HUES48 (cell line): ENCODE results near the gene ADAMTS2.

ENCODE experiments used
- H3K27ac ChIP-seq: one replicate; pipeline ENCODE4 v1.7.0; 2013; ENCODE audit warnings: low read depth, low read length, inconsistent platforms
- H3K27me3 ChIP-seq: 2 replicates; pipeline ENCODE4 v1.6.1; 2013; ENCODE audit warnings: mild to moderate bottlenecking, low read length; ENCODE audit not compliant: control insufficient read depth, insufficient read depth
- H3K36me3 ChIP-seq: 2 replicates; pipeline ENCODE4 v1.6.1; 2013; ENCODE audit warnings: low read length; ENCODE audit not compliant: control insufficient read depth, insufficient read depth
- H3K4me1 ChIP-seq: 2 replicates; pipeline ENCODE4 v1.6.1; 2013; ENCODE audit warnings: mild to moderate bottlenecking, low read length; ENCODE audit not compliant: control insufficient read depth, insufficient read depth
- H3K4me3 ChIP-seq: 2 replicates; pipeline ENCODE4 v1.5.1; 2013; ENCODE audit warnings: mild to moderate bottlenecking, low read depth, low read length
- H3K9ac ChIP-seq: 2 replicates; pipeline ENCODE4 v1.6.1; 2013; ENCODE audit warnings: mild to moderate bottlenecking, low read depth, low read length, moderate library complexity
- H3K9me3 ChIP-seq: 2 replicates; pipeline ENCODE4 v1.6.1; 2013; ENCODE audit warnings: low read length; ENCODE audit not compliant: control insufficient read depth, insufficient read depth

Gene ADAMTS2

DNA sequence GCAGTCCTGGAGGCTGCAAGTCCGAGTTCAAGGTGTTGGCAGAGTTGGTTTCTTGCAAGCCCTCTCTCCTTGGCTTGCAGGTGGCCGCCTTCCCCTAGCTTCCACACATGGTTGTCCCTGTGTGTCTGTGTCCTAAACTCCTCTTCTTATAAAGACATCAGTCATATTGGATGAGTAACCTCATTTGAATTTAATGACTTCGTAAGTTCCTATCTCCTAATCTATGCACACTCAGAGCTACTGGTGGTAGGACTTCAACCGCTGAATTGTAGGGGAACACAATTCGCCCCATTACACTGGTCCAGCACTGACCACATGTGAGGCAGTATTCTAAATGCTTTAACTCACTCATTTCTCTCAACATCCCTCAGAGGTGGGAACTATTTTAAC, 25.9 kb upstream of the ADAMTS2 start:
- H3K27ac ChIP-seq = no peak overlapping the region

DNA sequence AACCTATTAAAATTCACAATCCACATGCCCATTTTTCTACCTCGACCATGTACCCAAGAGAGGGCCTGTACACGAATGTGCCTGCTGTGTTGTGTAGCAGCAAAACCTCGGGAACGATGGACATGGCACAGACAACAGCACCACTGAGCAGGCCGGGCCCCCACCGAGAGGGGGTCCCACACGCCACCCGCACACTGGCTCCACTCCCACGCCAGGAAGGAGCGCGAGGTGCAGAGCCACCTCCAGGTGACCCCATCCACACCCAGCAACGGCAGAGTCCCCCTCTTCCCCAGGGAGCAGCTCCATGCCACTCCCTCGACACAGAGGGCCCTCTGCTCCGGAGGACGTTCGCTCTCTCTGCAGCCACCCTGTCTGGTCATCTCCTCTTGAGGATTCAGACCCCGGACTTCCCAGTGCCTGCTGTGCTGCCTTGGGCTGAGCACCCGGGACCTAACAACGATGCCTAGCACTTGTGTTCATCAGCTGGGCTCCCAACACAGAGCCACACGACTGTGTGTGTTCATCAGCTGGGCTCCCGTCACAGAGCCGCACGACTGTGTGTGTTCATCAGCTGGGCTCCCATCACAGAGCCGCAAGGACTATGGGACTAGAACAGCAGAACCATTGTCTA, 25.3 kb upstream of the ADAMTS2 start:
- Histone ChIP-seq H3K4me1 (no peaks in the 10 kb centered on the region), H3K9me3 (no peaks in the 10 kb centered on the region; the same call in 1 of the 2 replicates), H3K4me3 (no peak overlapping the region), H3K27ac (no peak overlapping the region), H3K36me3 (no peaks in the 10 kb centered on the region), H3K9ac (no peak overlapping the region), H3K27me3 (no peaks in the 10 kb centered on the region)

More for the DNA sequence above, 25.9 kb upstream of the ADAMTS2 start:
- H3K9ac ChIP-seq = no peak overlapping the region
- no peak overlapping the region for H3K4me3 ChIP-seq
- H3K27me3 ChIP-seq = no peaks in the 10 kb centered on the region
- no peaks in the 10 kb centered on the region for H3K36me3 ChIP-seq
- no peaks in the 10 kb centered on the region for H3K4me1 ChIP-seq
- H3K9me3 ChIP-seq = no peaks in the 10 kb centered on the region; the same call in 1 of the 2 replicates

DNA sequence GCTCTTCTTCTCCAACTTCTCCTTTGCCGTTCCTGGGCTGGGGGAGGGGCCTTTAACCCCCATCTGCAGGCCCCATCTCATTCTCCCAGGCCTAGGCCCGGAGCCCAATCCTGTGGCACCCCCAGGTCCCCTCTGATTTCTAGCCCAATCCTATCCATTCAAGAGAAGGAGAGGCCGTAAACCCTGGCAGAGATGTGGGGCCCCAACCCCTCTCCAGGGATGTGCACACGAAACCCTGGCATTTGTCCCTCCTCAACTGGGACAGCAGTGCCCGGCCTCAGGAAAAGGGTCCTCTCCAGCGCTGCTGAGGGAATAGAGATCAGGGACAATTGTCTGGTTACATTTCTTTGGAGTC, 24.2 kb upstream of the ADAMTS2 start:
- Histone ChIP-seq H3K4me1 (no peaks in the 10 kb centered on the region), H3K9ac (no peak overlapping the region), H3K4me3 (no peak overlapping the region), H3K36me3 (no peaks in the 10 kb centered on the region), H3K27ac (no peak overlapping the region), H3K9me3 (no peaks in the 10 kb centered on the region), H3K27me3 (no peaks in the 10 kb centered on the region)

DNA sequence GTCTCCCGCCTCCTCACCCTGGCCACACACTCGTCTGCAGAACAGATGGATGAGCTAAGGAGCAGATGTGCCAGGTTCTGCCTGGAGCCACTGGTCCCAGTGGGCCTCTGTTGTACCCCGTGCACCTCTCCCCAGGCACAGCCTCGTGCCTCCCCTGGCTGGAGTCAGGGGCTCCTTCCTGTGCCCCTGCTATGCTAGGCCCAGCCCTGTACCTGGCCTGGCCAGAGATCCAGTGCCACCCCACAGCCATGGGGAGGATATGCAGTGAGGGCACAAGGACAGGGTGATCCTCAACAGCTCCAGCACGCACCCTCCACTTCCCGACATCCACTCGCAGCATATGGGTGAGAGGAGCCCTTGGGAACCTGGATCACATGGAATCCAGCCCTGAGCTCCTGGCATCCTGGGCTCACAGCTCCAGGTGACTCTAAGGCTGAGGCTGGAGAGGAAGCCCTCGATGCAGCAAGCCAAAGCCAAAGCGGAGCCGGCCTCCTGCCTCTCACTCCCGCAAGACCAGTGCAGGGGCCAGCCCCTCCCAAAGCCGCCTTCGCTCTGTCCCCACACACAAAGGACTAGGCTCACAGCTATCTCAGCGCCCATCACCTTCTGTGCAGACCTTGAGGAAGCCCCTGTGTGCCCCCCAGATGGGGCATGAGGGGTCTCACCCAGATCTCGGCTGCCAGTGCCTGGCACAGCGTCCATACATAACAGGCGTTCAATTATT, 23.7 kb upstream of the ADAMTS2 start:
- Histone ChIP-seq H3K27ac (no peak overlapping the region), H3K36me3 (no peaks in the 10 kb centered on the region), H3K9ac (no peak overlapping the region), H3K9me3 (no peaks in the 10 kb centered on the region), H3K4me1 (no peaks in the 10 kb centered on the region), H3K4me3 (no peak overlapping the region), H3K27me3 (no peaks in the 10 kb centered on the region)

DNA sequence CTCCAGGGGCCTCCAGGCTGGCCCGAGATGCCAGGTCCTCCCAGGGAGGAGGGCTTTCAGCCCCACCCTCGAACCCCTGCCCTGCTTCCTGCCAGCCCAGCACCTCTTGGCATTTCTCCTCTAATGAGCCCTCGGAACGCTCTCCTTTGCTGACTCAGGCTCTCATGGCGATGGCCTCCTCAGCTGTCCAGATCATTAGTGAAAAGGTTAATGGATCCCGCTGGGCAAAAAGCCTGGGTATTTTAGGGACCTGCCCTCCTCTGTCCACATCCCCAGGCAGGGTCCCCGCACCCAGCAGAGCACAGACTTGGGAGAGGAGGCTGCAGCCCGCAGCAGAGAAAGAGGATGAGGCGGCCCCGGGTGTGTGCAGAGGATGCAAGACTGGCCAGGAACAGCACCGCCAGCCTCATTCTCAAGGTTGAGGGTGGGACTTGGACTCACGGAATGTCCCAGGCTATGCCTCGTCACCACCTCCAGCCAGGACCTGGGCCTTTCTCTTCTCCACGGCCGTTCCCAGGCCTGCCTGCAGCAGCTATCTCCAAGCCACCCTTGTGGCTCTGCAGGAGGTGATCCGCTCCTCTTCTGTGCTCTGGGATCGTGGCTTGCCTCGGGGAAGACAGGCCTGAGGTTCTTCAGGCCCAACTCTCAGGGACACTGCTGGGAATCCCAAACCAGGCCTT, 23.0 kb upstream of the ADAMTS2 start:
- Histone ChIP-seq H3K9me3 (no peaks in the 10 kb centered on the region), H3K9ac (no peak overlapping the region), H3K4me3 (no peak overlapping the region), H3K36me3 (no peaks in the 10 kb centered on the region), H3K27me3 (no peaks in the 10 kb centered on the region), H3K4me1 (no peaks in the 10 kb centered on the region), H3K27ac (no peak overlapping the region)

DNA sequence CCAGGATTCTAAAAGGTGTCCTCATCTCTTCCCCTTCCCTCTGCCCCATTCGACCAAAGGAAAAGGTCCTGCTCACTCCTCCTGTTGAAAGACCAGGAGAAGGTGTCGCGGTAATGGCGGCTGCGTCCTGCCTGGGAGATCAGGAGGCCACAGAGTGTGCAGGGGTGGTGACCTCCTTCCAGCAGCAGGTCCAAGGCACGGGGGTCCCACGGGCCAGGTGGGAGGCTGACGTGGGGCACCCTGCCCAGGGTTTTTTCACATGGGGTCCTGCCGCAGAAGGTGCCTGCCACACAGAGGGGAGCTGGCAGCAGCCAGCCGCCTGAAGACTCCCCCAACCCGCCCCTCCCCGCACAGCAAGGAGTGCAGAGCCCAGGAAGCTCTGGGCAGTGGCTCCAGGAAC, 22.2 kb upstream of the ADAMTS2 start:
- H3K4me1 ChIP-seq = no peaks in the 10 kb centered on the region
- no peak overlapping the region for H3K9ac ChIP-seq
- H3K9me3 ChIP-seq = no peaks in the 10 kb centered on the region
- H3K4me3 ChIP-seq = no peak overlapping the region
- H3K36me3 ChIP-seq = no peaks in the 10 kb centered on the region
- H3K27me3 ChIP-seq = no peaks in the 10 kb centered on the region
- H3K27ac ChIP-seq = no peak overlapping the region

DNA sequence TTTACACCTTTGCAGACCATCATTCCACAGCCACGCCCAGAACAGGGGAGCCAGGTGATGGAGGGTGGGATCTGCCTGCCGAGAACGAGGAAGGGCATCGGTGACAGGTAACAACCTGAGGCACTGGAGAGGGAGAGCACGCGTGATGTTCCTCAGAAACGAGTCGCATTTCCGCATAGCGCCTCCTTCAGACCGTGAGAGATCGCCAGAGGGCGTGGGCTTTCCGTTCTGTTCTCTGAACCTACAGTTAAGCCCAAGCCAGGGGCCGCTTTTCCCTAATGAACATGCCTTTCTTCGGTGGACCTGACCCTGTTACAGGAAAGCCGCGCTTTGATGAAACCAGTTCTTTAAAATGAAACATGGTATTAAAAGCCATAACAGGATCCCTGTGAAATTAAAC, 17.1 kb upstream of the ADAMTS2 start:
- no peak overlapping the region for H3K4me3 ChIP-seq
- no peak overlapping the region for H3K9ac ChIP-seq
- H3K9me3 ChIP-seq = no peaks in the 10 kb centered on the region
- H3K27ac ChIP-seq = no peak overlapping the region
- no peaks in the 10 kb centered on the region for H3K4me1 ChIP-seq
- H3K27me3 ChIP-seq = no peaks in the 10 kb centered on the region
- no peaks in the 10 kb centered on the region for H3K36me3 ChIP-seq

DNA sequence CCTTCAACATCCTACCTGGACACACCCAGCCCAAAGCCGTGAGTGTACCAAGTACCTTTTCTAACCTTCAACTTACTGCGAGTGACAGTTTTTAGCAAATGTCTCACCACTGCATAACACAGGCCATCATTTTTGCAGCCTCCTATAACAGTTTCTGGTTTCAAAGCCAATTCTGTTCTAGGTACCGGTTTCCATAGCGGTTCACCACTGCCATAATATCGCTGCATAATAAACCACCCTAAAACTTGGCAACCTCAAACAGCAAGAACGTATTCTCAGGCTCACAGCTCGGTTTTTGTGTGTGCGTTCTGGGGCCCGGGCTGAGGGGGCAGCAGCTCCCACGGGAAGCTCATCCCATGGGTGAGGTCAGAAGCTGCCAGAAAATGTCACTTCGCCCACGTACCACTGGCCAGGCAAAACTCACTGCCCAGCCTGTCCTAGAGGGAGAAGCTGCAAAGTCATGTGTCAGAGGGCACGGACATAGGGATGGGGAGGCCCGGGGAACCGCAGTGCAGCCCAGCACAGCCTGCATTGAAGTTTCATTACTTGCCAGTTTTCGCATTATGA, 15.9 kb upstream of the ADAMTS2 start:
- Histone ChIP-seq H3K36me3 (no peaks in the 10 kb centered on the region), H3K4me3 (no peak overlapping the region), H3K9me3 (no peaks in the 10 kb centered on the region), H3K9ac (no peak overlapping the region), H3K27me3 (no peaks in the 10 kb centered on the region), H3K4me1 (no peaks in the 10 kb centered on the region), H3K27ac (no peak overlapping the region)

DNA sequence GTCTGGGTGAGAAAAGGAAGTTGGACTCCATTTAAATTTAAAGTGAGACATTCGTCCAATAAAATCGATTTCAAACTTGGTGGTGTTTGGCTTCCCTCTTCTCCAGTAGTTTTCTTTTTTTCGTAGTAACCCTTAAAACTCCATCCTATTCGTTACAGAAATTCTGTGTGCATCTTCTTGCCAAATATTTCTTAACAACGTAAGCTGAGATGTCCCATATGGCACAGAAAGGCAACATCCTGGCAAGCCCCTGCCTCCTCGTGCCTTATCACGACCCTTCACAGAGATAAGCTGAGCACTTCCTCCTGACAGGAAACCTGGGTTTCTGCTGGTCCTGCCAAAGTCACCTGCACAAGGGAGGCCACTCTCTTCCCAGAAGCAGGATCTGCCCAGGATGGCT, 11.8 kb upstream of the ADAMTS2 start:
- Histone ChIP-seq H3K9ac (no peak overlapping the region), H3K27ac (no peak overlapping the region), H3K9me3 (no peaks in the 10 kb centered on the region), H3K27me3 (no peaks in the 10 kb centered on the region), H3K4me1 (no peaks in the 10 kb centered on the region), H3K4me3 (no peak overlapping the region), H3K36me3 (no peaks in the 10 kb centered on the region)

DNA sequence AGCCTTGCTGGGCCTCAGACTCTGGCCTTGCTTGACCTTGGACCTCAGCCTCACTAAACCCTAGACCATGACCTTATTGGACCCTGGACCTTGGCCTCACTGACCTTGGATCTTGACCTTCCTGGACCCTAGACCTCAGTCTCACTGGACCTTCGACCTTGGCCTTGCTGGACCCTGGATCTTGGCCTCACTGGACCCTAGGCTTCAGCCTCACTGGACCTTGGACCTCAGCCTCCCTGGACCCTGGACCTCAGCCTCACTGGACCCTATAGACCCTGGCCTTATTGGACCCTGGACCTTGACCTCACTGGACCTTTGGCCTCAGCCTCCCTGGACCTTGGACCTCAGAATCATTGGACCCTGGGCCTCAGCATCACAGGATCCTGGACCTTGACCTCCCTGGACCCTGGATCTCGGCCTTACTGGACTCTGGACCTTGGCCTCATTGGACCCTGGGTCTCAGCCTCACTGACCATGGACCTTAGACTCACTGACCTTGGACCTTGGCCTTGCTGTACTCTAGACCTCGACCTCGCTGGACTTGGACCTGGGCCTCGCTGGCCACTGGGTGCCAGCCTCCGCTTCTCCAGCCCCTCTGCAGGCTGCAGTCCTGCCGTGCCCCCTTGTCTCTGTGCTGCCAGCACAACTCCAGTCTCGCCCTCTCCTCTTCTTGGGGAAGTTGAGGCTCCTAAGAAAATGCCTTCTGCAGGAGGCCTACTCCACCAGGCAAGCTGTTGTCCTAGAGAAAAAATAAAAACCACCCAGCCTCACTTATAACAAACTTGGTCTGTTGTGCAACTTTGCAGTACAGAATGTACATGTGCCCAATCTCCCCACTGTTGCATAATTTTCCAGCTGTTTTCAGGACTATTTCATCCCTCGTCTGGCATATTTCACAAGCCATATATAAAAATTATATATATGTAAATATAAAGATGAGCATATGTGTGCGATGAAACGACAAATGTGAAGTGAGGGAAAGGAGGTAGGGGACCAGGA, 11.0 kb upstream of the ADAMTS2 start:
- Histone ChIP-seq H3K27ac (no peak overlapping the region), H3K36me3 (no peaks in the 10 kb centered on the region), H3K27me3 (no peaks in the 10 kb centered on the region), H3K9ac (no peak overlapping the region), H3K4me1 (no peaks in the 10 kb centered on the region), H3K9me3 (no peaks in the 10 kb centered on the region), H3K4me3 (no peak overlapping the region)
